H1 (cell line): Measurements from ENCODE around the gene MDK. TPM values are rescaled to one million over a fixed set of nuclear protein-coding genes. Genes with fewer than 3 reads are reported as not detected.

Experiments
- ATF3 ChIP-seq: IDR thresholded peaks from 2 replicates; pipeline ENCODE4 v1.6.1; 2011; ENCODE audit warnings: low read depth, mild to moderate bottlenecking, low read length; ENCODE audit not compliant: insufficient read depth
- CHD7 ChIP-seq: fragments of 300-600 bp; sonication (generic); IDR thresholded peaks from 2 replicates; pipeline ENCODE4 v1.7.1; 2012; ENCODE audit warnings: low read length, moderate library complexity, mild to moderate bottlenecking, inconsistent platforms; ENCODE audit not compliant: insufficient replicate concordance
- polyA plus RNA-seq, 7 experiments: library from polyadenylated mRNA; depleted of rRNA in 3 of 7; stranded (reverse) in 5 of 7; unstranded in 2 of 7; fragments of >200 nt in 5 of 7; fragments of 200-250 nt in 2 of 7; gene quantifications; 1 replicate in 5 of 7; 2 replicates in 1 of 7; 4 replicates in 1 of 7; pipeline versions ENCODE4 v1.2.1 to v1.2.3, GENCODE V29; 2011 to 2013; ENCODE audit warnings: missing spikeins in 2 of 7, mixed read lengths in 2 of 7
- total RNA-seq: library from RNA; stranded (reverse); fragmentation: NEBNext Ultra II Directional; extraction: Animal tissue kit (Norgen Biotek cat#: 25700); gene quantifications from 2 replicates; pipeline ENCODE4 v1.2.1, GENCODE V29; 2021

MDK gene
- total and polyA plus RNA-seq, 2 of the 8 experiments (the other 6 are each of a cell fraction or from before 2014, with no cell fraction given), result 309 to 606 TPM

- TF ChIP-seq CHD7 (no peak), ATF3 (no peak)
Measured at GRCh38 chr11:46364791-46365190, 16.7 kb upstream of the MDK start (continued).
